ENCODE results near the gene TMEM114. TPM values are rescaled to one million over a fixed set of nuclear protein-coding genes. Genes with fewer than 3 reads are reported as not detected.

TMEM114 gene
- total RNA-seq, 1 donor from 2014 or later = not detected

DNA sequence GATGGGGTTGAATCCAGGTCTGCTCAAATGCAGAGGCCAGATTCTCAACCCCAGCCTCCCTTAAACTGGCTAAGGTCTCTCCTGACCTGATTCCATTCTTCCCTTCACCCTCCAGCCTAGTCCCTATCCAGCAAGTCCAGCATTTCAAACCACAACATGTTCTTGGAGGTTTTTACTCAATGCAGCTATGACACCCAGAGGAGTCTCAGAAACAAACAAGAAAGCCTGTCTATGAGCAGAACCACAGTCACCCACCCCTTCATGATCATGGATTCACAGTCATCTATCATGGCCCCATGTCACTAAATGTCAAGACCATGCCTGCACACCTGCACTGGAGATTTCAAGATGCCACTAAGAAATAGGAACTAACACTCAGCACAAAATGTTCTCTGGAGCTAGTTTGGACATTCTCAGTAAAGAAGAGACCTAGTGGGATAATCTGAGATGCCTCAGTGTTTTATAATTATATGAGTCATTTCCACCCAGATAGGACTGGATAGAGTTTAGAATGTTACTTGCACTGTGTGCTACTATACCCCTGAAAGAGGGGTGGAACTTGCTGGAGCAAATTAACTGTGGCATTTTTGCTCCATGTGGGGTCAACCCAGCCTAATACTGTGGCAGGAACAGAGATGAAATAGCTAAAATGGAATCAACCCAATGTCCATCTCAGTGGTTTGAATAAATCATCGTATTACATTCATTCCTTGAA, 21.7 kb upstream of the TMEM114 start:
- no peak for DNase-seq (ENCODE audit: low read depth in 2 of 2)

DNA sequence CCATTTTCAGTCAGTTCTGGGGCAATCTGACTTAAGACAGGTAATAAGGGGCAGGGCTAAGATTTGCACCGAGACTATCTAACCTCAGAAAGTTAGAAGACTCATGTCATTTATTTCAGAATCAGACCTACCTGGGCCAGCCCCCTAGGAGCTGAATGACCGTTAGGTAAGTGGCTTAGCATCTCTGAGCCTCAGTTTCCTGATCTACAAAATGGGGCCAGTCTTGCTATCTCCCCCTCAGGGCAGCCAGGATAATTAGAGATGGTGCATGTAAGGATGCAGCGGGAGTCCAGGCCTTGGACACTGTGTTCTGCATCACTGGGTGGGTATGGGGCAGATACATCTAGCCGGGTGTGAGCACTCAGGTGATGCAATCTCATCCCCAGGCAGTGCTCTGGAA, 20.8 kb upstream of the TMEM114 start:
- DNase-seq (ENCODE audit: low read depth in 2 of 2) = no peak

DNA sequence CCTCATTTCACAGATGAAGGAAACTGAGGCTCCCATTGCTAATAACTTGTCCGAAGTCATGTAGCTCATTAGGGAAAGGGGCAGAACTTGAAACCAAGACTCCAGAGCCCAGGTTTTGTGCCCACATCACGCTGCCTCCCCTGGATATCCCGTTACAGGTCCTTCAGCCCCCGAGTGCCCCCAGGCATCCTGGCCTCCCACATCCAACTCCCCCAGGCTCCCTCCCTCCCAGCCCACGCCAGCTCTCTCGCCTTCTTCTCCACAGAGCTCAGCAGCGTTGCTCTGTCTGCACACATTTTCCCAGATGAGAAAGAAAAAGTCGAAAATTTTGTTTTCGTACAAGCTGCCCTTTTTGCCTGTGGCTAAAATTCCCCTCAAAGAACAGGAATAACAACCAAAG, 16.9 kb upstream of the TMEM114 start:
- DNase-seq (ENCODE audit: low read depth in 2 of 2) = no peak

DNA sequence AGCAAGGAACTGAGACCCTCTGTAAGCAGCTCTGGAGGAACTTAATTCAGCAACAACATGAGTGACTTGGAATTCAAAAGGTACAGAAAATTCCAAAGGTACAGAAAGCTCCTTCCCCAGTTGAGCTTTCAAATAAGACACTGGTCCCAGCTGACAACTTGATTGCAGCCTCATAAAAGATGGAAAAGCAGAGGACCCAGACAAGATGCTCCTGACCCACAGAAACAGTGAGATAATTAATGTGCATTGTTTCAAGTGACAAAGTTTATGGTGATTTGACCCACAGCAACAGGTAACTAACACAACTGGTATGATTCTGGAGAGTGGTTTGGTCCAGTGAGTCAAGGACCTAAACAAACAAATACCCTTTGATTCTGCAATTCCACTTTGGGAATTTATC, 15.2 kb upstream of the TMEM114 start:
- no peak for DNase-seq (ENCODE audit: low read depth in 2 of 2)

DNA sequence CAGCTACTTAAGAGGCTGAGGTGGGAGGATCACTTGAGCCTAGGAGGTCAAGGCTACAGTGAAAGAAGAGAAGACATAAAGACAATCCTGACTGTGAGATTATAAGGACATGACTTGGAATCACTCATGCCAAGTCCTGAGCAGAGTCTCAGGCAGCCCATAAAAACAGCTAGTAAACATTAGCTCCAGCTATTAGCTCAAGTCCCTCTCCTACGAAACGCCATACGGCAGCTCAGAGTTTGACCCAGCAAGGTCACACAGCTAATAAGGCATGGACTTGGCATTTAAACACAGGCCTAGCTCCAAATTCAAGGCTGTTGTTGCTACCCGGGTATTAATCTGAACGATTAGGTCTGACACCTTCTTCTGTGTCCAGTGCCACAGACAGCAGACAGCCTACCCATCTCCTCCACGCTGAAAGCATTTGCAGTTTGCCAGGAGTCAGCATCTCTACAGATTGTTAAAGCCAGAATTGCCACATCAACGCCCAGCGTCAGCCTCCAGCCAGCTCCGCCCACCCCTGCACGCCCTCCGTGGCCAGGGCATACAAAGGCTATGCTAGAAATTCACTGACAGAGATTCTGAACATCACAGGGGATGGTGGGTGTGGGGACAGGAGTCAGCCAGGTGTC, 9.9 kb upstream of the TMEM114 start:
- DNase-seq (ENCODE audit: low read depth in 2 of 2) = no peak

DNA sequence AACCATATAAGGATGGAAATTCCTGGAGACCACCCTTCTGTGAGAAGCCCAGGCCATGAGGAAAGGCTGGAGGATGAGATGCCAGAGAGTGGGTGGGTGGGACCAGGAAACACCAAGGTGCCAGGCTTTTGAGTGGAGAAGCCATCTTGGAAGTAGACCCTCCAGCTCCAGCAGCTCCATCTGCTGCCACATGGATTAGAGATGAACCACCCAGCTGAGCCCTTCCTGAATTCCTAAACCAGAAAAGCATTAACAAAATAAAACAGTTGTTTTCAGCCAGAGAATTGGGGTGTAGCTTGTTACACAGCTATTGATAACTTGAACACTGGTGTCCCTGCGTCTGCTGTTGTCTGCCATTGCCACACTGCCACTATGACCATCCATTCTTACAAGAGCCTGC, 6.3 kb upstream of the TMEM114 start:
- no peak for DNase-seq (ENCODE audit: low read depth in 2 of 2)

DNA sequence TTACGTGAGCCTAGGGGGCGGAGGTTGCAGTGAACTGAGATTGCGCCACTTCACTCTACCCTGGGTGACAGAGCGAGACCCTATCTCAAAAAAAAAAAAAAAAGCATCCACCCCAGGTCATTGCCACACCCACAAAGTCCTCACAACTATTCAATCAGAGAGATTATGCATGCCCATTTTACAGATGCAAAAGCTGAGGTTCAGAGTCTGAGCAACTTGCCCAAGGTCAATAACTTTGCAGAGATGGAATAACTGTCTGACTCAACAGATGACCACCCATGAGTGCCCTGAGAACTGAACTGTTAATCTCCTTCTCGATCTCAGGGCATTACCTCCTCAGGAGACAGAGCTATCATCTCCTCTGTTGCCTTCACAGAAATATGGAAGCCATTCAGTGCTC, 5.5 kb upstream of the TMEM114 start:
- DNase-seq (ENCODE audit: low read depth in 2 of 2) = no peak

DNA sequence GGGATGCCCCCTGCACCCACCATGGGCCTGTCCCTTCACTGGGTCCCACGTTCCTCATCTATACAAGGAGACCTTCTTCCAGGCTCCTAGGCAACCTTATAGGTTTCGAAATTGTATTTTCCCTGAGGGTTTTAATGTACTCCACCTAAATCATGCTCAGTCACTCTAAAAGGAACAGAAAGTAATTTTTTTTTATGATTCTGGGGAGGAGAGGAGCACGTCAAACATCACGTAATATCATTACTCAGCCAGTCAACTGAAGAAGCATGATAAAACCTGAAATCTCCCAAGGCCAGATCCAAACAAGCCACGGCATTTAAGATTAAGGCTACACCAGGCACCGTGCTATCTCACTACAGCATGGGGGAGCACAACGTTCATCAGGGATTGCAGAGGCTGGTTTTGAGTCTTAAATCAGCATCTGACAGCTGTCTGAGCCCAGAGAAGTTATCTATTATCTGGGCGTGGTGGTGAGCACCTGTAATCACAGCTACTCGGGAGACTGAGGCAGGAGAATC, 3.9 kb upstream of the TMEM114 start:
- DNase-seq (ENCODE audit: low read depth in 2 of 2) = no peak

DNA sequence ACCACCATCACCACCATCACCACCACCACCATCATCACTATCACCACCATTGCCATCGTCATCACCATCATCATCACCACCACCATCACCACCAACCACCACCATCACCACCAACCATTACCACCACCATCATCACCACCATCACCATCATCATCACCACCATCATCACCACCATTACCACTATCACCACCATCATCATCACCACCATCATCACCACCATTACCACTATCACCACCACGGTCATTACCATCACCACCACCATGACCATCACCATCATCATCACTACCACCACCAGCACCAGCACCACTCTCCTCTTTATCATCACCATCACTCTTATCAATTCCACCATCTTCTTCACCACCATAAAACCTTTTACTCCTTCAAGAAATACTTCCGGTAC, 1.1 kb upstream of the TMEM114 start:
- DNase-seq (ENCODE audit: low read depth in 2 of 2) = no peak

DNA sequence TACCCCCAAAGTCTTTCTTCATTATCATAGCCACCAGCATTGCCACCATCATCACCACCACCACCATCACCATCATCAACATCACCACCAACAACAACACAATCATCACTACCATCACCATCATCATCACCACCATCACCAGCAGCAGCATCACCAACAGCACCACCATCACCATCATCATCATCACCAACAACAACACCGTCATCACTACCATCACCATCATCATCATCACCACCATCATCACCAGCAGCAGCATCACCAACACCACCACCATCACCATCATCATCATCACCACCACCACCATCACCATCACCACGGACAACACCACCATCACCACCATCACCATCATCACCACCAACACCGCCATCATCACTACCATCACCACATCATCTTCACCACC, 500 bp upstream of the TMEM114 start:
- DNase-seq (ENCODE audit: low read depth in 2 of 2) = no peak

DNA sequence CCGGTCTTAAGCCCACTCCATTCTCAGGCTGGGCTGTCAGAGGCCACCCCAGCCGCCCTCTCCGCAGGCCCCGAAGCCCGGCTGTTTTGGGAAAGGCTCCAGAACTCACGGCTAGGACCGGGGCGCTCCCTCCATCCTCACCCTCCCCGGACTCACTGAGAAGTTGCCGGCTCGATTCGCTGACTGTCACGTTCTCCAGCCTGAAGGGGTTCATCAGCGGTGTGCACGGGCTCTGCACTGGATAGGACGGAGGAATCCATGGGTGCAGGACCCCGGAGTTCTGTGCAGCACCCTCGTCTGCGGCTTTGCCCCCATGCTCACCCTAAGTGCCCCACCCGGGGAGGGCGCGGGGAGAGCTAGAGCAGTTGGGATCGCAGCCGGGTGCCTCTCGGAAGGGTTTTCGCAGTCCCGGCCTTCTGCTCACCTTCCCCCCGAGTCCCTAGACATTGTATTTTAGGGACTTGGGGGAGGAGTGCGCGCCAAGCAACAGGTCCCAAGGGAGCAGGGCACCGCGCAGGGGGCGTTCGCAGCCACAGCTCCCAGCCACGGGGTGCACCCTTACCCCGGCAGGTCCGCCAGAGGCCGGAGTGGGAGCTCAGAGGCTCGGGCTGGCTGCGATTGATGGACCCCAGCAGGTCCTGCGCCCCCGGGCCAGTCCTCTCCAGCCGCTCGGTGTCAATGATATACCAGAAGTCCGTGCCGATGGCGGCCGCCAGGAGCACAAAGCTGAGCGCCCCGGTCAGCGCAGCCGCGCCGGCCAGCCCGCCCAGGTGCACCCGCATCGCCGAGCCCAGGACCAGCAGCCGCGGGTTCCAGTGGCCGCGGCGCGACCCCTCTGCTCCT, 1.0 kb downstream of the TMEM114 start:
- DNase-seq (ENCODE audit: low read depth in 2 of 2) = no peak

DNA sequence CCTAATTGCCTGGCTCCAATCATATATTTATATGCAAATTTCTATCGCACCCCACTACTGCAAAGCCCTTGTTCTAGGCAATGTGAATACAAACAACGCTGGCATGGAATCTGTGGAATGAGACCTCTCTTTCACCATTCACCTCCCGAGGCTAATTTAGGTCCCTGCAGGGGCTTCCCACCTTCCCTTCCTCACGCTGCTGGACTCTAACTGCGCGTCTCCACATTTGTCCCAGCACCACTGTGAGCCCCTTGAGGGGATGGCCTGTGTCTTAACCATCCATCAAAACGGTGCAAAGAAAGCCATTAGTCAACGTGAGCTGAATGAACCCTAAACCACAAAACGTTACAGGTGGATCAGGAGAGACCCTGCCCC, 1.6 kb downstream of the TMEM114 start:
- no peak for DNase-seq (ENCODE audit: low read depth in 2 of 2)

DNA sequence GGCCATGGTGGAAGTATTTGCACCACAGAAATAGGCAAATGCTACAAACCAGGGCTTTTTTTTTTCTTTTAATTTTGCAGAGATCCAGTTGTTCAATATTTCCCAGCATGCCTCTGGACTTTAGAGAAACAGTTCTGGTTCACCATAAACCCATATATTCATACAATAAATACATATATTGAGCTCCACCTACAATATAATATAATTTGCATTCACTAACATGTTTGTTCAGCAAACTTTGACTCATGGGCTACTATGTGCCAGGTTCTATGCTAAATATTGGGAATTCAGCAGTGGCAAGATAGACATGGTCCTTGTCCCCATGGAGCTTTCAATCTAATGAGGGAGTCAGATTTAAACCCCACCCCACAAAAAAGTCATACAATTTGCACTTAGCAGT, 3.2 kb downstream of the TMEM114 start:
- DNase-seq (ENCODE audit: low read depth in 2 of 2) = no peak

DNA sequence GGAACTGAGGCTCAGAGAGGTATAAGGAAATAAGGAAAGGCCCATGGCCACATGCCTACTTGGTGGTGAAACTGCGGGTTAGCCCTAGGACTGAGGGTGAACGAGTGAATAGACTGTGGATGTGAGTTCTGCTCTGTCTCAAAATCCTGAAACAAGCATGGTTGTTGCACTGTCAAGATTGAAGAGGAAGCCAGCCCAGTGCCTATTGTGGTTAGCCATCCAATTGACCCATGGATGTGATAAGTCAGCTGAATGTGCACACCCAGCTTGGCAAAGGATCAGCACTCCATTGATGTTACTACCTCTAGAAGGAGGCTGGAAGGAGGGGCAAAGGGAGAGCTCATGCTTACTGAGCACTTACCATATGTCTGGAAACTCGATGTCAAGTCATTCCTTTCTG, 4.5 kb downstream of the TMEM114 start:
- no peak for DNase-seq (ENCODE audit: low read depth in 2 of 2)

DNA sequence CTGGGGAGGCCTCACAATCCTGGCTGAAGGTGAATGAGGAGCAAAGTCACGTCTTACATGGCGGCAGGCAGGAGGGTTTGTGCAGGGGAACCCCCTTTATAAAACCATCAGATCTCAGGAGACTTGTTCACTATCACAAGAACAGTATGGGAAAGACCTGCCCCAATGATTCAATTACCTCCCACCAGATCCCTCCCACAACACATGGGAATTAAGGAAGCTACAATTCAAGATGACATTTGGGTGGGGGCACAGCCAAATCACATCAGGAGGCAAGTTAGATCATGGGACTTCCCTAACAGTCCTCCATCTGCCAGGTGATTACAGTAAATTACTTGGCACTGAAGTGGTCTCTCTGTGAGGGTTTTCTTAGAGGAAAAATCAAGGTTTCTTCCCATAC, 5.3 kb downstream of the TMEM114 start:
- no peak for DNase-seq (ENCODE audit: low read depth in 2 of 2)

DNA sequence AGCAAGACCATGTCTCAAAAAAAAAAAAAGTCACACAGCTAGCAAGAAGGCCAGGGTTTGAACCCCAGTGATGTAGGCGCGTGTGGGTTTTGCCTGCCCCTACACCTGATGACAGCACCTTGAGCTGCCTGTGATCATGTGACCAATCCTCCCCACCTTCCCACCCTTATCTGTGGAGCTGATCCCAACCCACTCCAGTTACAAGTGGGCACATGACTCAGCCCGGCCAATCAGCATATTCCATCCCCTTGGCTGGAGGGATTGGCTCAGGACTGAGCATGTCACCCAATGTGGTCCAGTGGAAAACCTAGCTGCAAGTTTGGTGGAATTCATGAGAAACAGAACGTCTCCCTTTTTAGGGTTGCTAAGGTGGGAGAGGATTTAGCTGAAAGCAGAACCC, 6.6 kb downstream of the TMEM114 start:
- DNase-seq (ENCODE audit: low read depth in 2 of 2) = no peak

DNA sequence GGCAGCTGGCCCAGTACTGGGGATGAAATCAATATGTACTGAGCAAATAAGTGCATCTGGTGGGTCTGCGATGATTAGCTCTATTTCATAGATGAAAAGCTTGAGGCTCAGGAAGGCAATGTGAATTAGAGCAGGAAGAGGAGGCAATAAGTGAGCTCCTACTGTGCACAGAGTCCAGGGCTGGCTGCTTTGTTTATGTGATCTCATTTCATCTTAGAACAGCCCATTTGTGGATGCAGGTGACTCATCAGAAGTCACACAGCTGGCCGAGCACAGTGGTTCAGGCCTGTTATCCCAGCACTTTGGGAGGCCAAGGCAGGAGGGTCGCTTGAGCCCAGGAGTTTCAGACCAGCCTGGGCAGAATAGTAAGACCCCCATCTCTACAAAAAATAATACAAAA, 7.1 kb downstream of the TMEM114 start:
- peak in 1 of 2 donors; percentile 39 for DNase-seq (ENCODE audit: low read depth in 2 of 2)

DNA sequence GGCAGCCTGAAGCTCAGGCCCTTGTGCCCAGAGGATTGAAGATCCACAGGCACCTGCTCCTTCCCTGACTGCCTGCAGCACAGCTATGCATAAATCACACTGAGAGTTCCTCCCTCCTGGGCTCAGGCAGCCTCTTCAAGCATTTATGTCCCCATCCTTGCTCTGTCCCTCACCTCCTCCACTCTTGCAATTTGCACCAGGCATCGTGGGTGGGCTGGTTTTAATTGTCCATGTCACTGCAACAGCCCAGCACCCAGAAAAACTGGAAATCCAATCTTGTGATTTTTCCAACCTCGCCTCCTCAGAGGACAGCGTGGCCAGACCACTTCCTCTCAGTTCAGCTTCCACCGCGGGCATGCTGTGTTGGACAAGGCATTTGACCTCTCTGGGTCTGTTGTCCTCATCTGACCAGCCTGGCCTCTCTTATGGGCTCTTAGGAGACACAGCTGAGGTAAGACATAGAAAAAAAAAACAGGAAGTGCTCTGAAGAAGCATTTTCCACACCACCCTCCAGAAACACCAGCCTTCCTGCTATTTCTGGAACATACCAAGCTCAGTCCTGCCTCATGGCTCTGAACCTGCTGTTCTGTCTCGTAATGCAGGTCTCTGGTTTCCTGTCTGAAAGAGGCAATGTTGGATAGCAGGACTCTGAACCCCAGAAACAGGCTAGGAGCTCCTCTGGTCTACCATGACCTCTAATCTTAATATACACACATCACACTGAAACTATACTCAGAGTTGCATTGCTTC, 8.3 kb downstream of the TMEM114 start:
- no peak for DNase-seq (ENCODE audit: low read depth in 2 of 2)

DNA sequence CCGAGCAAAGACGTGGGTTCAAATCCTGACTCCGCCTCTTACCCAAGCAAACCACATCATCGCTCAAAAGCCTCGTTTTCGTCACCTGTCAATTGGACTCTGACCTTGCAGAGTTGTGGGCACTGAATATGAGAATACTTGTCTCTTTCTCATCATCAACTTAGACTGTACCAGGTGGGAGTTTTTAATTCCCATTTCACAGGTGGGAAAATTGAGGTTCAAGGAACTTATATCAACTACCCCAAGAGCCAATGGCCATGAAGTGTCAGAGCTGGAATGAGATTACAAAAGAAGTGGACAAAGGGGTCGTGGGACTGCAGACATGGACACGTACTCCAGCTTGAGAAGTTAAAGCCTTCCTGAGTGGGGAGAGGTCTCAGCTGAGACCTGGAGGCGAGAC, 10.8 kb downstream of the TMEM114 start:
- DNase-seq (ENCODE audit: low read depth in 2 of 2) = no peak

DNA sequence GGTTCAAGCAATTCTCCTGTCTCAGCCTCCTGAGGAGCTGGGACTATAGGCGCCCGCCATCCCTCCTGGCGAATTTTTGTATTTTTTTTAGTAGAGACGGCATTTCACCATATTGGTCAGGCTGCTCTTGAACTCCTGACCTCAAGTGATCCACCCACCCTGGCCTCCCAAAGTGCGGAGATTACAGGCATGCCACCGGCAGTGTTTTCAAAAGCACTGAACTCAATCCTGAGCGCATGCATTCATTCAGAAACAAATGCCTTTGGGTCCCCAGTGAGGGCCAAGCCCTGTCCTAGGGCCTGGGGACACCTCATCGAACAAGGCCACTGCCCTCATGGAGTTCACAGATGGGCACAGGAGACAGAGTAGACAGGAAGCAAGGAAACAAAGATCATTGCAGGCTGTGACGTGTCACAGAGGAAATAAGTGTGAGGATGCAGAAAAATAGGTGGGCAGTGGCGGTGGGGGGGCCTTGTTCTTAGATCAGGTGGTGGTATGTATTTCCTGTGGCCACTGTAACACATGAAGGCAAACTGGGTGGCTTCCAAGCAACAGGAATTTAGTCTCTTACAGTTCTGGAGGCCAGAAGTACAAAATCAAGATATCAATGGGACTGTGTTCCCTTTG, 12.5 kb downstream of the TMEM114 start:
- DNase-seq (ENCODE audit: low read depth in 2 of 2) = no peak

Measured in lung microvascular endothelial cell (primary cell).